NCI-H146 treated with DMSO at 0.1 percent for 48 hours (cell line): ENCODE data around the gene HIRA.

Experiments
- DNase-seq: peaks from one replicate; lab custom pipeline; 2025; ENCODE audit not compliant: unreplicated experiment; lab: John Stamatoyannopoulos, UW

Gene HIRA

DNA sequence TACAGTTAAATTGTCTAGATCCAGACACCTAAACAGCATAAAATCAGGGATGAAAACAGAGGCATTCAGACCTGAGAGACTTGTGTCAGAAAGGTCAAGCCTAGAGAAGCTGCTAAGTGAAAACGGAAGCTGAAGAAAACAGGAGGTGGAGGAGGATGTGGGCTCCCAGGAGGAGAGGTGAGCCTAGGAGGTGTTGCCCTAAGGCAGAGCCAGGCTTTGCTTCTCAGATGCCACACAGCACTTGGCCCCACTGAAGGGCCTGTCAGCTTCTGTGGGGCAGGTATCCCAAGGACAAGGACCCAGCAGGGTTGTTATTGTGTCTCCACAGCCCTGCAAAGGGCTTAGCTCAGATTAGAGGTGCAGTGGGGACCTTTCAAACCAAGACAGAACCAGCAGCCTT lies 33.0 kb upstream of the HIRA start:
- DNase-seq = no peak

DNA sequence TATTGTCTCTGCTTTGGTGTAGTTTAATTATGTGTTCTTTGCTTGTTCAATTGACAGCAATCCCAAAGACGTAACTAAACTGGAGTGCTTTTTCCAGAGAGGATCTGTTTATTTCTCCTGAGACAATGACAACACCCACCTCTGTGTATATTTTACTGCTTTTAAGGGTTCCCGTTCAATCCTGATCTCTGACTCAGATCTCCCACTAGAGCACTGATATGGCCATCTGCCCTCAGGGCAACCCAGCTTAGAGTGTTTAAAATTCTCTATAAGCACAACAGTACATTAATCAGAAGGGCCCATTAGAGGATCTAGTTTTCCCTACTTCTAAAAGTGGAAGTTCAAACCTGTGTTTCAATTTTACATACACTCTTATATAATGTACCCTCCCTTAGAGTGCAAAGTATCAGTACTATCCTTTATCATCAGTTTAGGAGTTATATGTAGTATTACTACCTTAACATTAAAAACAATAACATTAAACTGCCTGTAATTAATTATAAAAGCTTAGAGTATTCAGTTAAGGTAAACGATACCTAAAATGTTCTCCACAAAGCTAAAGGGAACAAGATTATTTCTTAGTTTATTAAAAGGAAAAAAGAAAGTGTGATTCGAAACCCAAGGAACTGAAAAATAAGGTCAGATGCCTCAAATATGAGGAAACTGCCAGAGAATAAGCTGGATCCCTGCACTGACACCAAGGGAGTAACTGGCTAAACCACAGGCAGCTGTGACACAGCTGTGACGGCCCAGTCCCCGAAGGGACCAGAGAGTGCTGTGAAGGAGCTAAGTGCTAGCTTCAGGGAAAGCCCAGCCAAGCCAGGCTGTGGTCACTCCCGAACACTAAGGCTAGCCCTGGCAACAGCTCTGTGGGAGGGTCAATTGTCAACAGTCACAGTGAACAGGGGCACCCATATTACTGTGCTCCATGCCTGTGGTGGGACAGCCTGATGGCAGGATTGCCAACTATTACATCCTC lies 32.2 kb upstream of the HIRA start:
- DNase-seq = no peak

DNA sequence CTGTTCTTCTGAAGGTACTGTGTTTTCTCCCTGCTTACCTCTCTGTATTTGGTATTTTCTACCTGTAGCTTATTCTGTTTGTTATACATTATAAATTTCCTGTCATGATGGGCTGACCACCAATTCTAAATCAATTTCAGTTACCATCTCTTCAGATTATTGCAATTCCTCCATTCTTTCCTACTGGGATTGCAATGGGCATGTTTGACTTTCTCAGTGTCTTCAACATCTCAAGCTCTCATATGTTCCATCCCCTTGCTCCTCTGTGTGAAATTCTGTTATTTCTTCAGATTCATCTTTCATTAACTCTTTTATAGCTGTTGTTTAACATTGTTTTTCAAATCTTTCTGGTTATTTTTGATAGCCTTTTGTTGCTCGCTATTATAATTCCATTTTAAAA lies 31.5 kb upstream of the HIRA start:
- no peak for DNase-seq

DNA sequence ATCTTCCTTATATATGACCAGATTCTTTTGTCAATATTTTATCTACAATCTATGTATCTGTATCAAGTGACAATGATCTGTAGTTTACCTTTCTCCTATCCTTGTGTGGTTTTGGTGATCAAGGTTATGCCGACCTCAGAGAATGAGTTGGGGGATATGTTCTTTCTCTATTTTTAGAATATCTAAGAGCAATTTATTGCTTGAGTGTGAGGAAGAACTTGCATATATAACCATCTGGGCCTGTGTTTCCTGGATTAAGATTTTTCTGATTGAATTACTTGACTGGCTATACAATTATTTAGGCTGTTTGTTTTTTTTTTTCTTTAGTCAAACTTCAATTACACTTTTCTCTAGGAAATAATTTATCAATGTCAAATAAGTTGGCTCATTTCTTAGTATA lies 30.0 kb upstream of the HIRA start:
- no peak for DNase-seq

DNA sequence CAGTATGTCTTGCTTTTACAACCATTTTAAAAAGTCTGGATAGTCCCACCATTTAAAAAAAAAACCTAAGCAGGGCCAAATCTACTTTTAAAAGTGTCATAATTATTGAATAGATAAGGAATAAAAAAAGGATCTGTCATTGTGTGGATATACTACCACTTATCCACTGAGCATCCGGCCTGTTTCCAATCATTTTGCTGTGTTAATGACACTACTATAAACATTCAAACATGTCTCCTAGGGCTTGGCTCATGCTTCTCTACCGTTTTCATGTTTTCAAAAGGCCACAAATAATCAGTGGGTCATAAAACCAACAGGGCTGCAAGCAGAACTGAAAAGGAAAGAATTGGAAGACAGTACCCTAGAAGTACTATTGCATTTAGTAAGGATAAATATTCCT lies 28.5 kb upstream of the HIRA start:
- DNase-seq = no peak

DNA sequence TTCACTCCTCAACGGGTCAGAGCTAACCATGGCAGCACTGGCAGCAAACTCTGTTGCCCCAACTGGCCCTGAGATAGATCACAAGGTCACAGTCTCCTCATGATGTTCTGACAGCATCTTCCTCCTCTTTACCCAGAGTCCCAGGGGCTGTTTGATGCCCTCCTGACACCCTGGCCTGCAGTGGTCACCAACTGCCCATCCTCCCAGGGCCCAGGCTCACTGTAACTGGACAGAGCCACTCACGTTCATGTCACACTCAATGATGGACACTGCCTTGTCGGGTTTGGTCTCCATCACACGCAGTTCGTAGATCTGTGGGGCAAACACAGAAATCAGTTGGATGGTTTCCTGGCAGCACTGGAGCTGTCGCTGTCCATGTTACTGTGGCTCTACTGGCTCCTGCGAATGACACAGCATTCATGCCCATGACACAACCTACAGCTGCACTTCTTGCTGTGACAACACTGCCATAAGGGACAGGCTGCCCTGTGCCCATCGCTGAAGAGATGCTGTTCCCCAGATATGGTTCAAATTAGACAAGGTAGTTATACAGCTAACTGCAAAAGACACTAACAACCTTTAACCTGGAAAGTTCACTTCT lies 26.4 kb upstream of the HIRA start:
- no peak for DNase-seq

DNA sequence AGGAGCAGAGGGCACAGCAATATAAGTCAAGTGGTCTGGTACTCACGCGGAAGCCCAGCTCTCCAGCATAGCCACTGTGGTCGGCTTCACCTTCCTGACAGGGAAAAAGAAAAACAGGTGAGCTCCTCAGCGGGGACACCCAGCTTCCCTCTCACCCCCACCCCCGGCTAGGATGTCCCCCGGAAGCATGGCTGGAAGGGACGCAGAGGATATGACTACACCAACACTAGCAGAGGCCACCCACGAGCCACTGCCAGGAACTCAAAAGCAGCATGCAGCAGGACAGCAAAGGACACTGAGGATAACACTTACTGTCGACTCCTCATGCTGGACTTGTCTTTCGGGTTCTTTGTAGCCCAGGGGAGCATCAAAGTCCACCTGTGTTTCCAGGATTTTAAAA lies 25.0 kb upstream of the HIRA start:
- no peak for DNase-seq

DNA sequence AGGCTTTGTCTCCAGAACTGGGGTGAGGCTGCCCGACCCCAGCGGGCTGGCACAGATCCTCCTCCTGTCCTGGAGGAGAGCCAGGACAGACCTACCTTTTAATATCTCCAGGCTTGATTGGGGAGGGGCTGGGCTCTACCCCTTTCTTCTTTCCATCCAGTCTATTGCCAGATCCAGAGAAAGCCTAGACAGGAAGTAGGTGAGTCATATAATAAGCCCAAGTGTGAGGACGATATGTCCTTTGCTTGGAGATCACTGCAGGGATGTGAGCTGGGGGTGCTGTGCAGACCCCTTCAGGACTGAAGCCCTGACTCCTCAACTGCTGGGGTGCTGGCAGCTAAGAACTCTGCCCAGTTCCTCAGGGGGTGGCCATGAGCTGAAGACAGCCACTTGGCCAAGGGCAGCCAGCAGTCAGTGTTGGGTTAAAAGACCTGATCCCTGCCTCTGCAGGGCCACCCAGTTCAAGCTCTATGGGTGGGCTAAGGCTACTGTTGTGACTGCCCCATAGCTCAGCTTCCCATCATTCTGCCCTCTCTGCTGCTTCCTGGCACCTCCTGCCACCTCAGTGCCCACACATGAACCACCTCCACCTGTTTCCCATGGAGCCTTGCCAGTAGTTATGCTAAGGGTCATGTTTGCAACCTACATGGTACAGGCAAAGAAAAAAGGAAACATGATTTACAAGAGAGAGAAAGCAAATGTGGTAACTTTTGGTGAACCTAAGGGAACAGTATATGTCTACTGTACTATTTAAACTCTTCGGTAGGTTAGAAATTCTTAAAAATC lies 24.2 kb upstream of the HIRA start:
- no peak for DNase-seq

DNA sequence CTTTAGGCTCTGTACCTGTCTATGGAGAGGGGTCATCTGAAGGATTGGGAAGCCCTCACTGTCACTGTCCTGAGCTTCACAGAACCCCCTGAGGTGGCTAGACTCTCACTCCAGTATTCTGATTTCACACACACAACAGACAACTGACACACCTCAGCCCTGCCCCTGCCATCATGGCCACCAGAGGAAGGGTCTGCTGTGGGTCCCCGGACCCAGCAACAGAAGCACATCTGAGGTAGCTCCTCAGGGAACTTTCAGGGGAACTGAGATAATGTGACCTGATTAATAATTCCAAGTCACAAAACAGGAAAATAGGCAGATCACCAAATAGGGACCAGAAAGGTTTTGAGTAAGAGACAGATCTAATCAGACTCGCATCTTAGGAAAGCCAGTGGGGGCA lies 23.5 kb upstream of the HIRA start:
- DNase-seq = no peak

DNA sequence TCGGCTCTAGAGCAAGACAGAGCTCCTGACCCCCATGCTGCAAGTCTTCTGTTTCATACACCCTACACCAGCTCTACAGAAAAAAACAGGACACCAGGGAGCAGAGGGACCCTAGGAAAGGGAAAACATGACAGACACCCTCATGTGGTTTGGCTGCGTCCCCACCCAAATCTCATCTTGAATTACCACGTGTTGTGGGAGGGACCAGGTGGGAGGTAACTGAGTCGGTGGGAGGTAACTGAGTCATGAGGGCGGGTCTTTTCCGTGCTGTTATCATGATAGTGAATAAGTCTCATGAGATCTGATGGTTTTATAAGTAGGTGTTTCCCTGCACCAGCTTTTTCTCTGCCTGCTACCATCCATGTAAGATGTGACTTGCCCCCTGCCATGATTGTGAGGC lies 22.6 kb upstream of the HIRA start:
- no peak for DNase-seq

DNA sequence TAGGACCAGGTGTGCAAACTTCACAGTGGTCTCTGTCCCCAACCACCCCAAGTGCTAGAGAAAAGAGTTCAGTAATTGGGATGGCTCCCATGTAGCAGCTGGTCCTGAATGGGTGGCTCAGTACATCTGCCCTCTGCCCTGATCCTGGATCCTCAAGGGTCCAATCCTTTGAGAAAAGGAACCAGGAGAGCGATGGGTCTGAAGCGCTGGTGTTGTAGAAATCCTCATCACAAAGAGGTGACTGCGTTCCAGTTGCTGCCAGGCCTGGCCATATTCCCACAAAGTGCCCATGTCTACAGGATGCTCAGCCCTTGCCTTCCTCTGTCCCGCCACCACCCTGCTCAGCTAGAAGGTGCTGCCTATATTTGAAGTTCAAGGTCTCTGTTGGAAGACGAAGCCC lies 22.2 kb upstream of the HIRA start:
- no peak for DNase-seq

DNA sequence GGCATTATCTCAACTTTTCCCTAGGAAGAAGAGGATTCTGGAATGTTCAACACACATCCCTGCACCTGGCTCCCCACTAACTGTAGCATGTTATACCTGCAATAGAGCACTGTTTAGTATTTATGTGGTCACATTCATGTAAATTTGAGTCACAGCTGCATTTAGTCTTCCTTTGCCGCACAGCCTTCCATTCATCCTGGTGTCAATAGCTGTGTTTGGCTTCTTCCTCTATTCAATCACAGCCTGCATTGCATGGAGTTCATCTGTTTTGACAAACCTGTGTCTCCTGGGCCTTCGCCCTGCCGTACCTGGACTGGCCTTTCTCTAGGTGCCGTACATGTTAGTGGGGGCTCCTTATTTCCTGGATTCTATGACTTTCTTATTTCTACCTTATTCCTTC lies 20.0 kb upstream of the HIRA start:
- no peak for DNase-seq

DNA sequence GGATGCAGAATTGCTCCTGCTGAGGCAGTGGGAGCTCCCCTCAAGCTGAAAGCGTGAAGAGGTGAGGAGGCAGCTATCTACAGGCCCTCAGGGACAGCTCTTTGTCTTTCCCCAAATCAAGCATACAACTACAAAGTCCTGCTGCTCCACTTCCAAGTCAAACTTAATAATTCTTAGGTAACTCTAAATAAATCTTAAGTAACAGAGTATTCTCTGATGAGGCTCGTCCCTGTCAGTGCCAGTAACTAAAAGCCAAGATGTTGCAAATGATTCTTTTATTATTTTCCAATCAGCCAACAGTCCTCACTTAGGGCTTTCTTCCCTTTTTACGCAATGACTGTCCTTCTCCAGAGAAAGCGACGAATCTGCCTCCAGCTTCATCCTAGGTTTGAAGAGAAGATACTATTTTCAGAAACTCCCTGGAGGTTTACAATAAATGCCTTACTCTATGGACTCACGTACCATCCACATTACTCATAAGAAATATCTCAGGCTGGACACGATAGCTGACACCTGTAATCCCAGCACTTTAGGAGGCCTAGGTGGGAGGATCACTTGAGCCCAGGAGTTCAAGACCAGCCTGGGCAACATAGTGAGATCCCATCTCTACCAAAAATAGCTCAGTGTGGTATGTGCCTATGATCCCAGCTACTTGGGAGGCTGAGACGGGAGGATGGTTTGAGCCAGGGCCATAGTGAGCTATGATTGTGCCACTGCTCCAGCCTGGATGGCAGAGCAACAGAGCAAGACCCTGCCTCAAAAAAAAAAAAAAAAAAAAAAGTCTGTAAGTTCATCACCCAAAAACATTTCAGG lies 19.0 kb upstream of the HIRA start:
- DNase-seq = no peak

DNA sequence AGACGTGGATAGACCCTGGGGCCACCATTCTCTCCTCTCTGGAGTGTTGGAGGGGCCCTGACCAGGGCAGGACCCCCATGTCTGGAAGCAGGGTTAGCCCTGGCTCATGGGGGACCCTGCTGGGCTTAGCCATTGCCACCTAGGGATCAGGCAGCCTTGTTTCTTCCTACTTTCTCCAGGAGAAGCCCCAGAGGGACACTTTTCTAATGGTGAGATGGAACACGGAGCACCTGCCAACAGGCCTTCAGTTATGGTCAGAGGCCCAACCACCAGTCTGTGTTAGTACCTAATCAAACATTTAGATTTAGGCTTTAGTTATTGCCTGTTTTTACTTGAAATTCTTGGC lies 17.9 kb upstream of the HIRA start:
- DNase-seq = no peak

DNA sequence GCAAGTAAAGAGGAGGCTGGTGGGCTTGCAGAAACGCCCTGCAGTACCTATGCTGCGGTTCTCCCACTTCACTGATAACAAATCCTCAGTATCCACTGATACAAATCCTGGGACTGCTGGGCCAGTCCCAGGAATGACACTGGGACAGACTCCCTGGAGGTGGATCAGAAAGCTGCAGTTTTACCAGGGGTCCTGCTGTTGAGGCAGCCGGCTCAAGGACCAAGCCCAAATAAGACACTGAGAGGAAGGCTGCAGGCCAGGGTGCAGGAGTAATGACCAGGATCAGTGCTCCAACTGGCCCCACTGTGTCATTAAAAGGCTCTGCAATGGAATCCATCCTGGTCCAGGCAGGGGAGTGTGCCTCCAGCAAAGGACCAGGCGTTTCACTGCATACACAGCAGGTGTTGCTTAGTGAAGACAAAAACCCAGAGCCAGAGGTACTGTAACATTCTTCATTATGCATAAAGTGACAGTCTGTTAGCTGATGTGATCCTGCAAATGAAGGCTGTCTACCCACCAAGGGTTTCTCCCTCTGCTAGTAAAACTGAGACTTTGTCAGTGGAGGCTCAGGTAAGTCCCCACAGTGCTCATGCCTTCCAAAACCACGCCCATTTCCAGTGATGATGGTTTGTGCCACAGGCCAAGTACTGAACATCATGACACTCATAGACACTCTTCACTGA lies 17.3 kb upstream of the HIRA start:
- no peak for DNase-seq

DNA sequence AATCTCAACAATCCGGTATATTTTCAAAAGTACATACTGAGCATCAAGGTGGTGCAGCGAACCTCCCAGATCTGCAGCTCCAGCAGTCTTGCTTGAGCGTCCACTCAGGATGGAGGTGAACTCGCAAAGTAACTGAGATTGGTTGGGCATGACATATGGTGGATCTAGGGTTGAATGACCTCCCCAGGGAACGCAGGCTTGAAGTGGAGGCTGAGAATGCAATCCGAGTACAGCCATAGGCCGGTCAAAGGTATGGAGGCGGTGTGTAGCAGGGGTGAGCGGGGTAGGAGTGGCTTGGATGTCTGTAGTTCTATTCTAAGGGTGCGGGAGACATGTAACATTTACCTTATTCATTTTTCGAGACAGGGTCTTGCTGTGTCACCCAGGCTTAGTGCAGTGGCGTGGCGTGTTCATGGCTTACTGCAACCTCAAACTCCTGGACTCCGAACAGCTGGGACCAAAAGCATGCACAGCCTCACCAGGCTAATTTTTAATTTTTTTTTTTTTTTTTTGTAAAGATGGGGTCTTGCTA lies 16.6 kb upstream of the HIRA start:
- peak; percentile 13 for DNase-seq

DNA sequence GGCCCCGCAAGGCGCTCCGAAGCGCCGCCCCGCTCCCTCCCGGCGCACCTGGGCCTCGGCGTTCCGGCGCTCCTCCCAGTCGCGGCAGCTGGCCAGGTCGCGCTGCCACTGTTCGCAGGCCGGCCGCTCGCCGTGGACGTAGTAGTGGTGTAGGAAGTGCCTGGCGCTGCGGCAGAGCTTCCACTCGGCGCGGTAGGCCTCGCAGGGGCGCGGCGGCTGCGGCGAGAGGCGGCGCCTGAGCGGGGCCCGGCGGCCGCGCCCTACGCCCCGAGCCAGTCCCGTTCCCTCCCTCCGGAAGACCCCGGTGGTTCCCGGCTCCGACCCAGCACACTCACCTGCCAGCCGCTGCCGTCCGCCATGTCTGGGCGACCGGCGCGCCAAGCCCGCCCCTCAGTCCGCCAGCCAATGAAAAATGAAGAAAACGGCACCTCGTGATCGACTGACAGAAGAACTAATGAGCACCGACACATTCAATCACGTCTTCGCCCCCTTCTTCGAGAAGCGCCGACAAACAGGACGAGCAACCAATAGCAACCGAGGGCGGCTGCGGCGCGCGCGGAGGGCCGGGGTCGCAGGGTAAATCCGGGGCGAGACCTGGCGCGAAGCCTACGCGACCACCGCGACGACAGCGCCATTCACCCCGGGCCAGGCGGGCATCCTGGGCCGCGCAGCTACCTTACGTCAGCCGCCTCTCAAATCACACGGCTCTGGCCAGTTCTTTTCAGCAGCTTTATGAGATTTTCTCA lies 16.0 kb upstream of the HIRA start, which contains the start of gene C22orf39:
Gene C22orf39, minus strand, starts transcription at position 382 of the 746 bp plus-strand sequence. Its CDS starts 23 bp downstream, at position 359.
- DNase-seq = peak; percentile 85

DNA sequence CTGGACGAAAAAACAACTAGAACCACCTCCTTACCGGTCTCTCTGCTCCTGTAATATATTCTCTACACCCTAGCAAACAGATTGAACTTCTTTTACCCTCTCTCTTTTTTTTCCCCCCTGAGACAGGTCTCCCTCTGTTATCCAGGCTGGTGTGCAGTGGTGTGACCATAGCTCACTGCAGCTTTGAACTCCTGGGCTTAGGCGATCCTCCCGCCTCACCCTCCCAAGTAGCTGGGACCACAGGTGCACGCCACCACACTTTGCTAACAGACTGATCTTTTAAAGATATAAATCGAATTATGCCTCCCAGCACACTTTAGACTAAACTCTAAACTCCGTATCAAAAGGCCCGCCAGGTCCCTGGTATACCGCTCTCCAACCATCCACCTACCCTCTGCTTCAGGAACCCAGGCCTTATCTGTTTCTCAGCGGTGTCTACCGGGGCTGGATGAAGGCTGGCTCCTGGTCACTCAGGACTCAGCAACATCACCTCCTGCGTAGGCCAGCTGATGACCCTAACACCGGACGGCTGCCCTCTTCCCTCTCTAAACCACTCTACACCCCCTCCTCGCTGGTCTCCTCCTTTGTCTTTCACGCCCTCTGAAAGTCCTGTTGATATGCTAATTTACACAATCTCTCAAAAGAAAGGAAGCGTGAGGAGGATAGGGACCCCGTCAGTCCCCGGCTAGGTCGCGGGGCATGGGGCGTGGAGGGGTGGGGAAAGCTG lies 15.2 kb upstream of the HIRA start:
- DNase-seq = peak; percentile 58
